SH-SY5Y (cell line): ENCODE results near the gene NSUN2.

ENCODE experiments used
- GATA2 ChIP-seq: IDR thresholded peaks from 2 replicates; pipeline ENCODE4 v1.6.1; 2011; ENCODE audit warnings: mild to moderate bottlenecking, low read depth, low read length
- GATA3 ChIP-seq: IDR thresholded peaks from 2 replicates; pipeline ENCODE4 v1.6.1; 2011; ENCODE audit warnings: low read depth, mild to moderate bottlenecking, low read length, moderate library complexity

- no peak for TF ChIP-seq GATA3
- no peak for TF ChIP-seq GATA2
These were observed 78.9 kb downstream of the NSUN2 start for GRCh38 chr5:6553972-6554371.
